Measurements from ENCODE around the gene CTU2. TPM values are rescaled to one million over a fixed set of nuclear protein-coding genes. Genes with fewer than 3 reads are reported as not detected.

The CTU2 gene
- total and polyA plus RNA-seq, 2 experiments from 2014 or later = 5.9 to 19.5 TPM

DNA sequence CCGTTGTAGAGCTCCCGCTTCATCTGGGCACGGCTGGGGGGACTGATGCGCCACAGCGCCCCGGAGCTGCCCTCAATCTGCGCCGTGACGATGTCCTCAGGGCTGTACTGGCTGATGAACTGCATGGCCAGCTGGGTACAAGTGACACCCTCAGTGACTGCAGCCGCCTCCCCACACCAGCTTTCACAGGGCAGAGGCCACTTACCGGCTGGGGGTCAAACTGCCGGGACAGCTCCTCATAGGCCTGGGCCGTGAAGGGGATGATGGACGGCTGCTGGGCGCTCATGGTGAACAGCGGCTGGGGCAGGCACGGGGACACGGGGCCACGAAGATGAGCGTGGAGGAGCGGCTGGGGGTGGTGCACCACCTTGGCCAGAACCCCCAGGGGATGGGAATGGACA is 10.3 kb downstream of the CTU2 start:
- no peaks in the 10 kb centered on the region for H3K36me3 ChIP-seq (replicated peaks; ENCODE audit: insufficient read depth, low read depth)

DNA sequence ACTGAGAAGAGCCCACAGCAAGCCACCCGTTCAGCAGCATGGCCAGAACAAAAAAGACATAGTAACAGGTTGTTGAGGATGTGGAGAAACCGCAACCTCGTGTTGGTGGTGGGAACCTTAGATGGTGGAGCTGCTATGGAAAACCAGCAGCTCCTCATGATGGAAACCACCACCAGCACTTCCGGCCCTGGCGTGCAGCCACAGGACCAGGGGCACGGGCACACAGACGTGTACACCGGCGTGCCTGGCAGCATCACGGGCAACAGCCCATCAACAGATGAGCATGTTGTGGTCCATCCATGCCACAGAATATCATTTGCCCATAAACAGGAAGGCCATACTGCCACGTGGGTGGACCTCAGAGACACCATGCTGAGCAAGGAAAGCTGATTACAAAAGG is 11.9 kb downstream of the CTU2 start:
- no peak overlapping the region for H3K27ac ChIP-seq
- no peaks in the 10 kb centered on the region for H3K27me3 ChIP-seq
- H3K4me3 ChIP-seq = no peak overlapping the region
- no peak overlapping the region for H2AFZ ChIP-seq
- no peaks in the 10 kb centered on the region for H3K36me3 ChIP-seq (replicated peaks; ENCODE audit: insufficient read depth, low read depth)
- no peaks in the 10 kb centered on the region for H3K4me1 ChIP-seq (ENCODE audit: insufficient read depth)
- no peak for DNase-seq (ENCODE audit: low spot score)
- TF ChIP-seq EZH2 (IDR thresholded peaks at IDR 0.05; ENCODE audit: borderline replicate concordance) (no peak), EZH2phosphoT487 (IDR thresholded peaks at IDR 0.05; ENCODE audit: low read depth, severe bottlenecking, unreplicated experiment) (no peak)
- TF ChIP-seq, protein P1, sequence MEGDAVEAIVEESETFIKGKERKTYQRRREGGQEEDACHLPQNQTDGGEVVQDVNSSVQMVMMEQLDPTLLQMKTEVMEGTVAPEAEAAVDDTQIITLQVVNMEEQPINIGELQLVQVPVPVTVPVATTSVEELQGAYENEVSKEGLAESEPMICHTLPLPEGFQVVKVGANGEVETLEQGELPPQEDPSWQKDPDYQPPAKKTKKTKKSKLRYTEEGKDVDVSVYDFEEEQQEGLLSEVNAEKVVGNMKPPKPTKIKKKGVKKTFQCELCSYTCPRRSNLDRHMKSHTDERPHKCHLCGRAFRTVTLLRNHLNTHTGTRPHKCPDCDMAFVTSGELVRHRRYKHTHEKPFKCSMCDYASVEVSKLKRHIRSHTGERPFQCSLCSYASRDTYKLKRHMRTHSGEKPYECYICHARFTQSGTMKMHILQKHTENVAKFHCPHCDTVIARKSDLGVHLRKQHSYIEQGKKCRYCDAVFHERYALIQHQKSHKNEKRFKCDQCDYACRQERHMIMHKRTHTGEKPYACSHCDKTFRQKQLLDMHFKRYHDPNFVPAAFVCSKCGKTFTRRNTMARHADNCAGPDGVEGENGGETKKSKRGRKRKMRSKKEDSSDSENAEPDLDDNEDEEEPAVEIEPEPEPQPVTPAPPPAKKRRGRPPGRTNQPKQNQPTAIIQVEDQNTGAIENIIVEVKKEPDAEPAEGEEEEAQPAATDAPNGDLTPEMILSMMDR (IDR thresholded peaks at IDR 0.05; ENCODE audit: poor library complexity) = no peak
- no peak overlapping the region for H3K4me2 ChIP-seq
- H3K9me3 ChIP-seq (ENCODE audit: low read depth) = no peaks in the 10 kb centered on the region
- no peaks in the 10 kb centered on the region for H3K9me2 ChIP-seq (replicated peaks; ENCODE audit: insufficient read depth)
- H4K20me1 ChIP-seq (ENCODE audit: insufficient read depth, poor library complexity, severe bottlenecking) = no peaks in the 10 kb centered on the region
- WGBS (ENCODE audit: low lambda C conversion rate, missing lambda C conversion rate) = 98% methylated on average over 11 of the region's 11 CpGs
- H3K79me2 ChIP-seq = no peaks in the 10 kb centered on the region

More for the DNA sequence above, 10.3 kb downstream of the CTU2 start:
- Histone ChIP-seq H2AFZ (no peak overlapping the region), H3K27ac (no peak overlapping the region), H3K9me2 (replicated peaks; ENCODE audit: insufficient read depth) (no peaks in the 10 kb centered on the region), H3K9me3 (ENCODE audit: low read depth) (no peaks in the 10 kb centered on the region), H3K27me3 (no peaks in the 10 kb centered on the region), H3K79me2 (no peaks in the 10 kb centered on the region), H3K4me1 (ENCODE audit: insufficient read depth) (no peaks in the 10 kb centered on the region), H3K4me3 (no peak overlapping the region), H3K4me2 (no peak overlapping the region), H4K20me1 (ENCODE audit: insufficient read depth, poor library complexity, severe bottlenecking) (no peaks in the 10 kb centered on the region)
- no peak for DNase-seq (ENCODE audit: low spot score)
- WGBS (ENCODE audit: low lambda C conversion rate, missing lambda C conversion rate) = over 99% methylated on average over 21 of the region's 21 CpGs
- TF ChIP-seq, protein P1 (IDR thresholded peaks at IDR 0.05; ENCODE audit: poor library complexity) = no peak
- TF ChIP-seq EZH2phosphoT487 (IDR thresholded peaks at IDR 0.05; ENCODE audit: low read depth, severe bottlenecking, unreplicated experiment) (no peak), EZH2 (IDR thresholded peaks at IDR 0.05; ENCODE audit: borderline replicate concordance) (no peak)

GRCh38 chr16:88719267-88719932 is 13.1 kb downstream of the CTU2 start:
- Histone ChIP-seq H3K36me3 (replicated peaks; ENCODE audit: insufficient read depth, low read depth) (no peaks in the 10 kb centered on the region), H3K9me3 (ENCODE audit: low read depth) (no peaks in the 10 kb centered on the region), H3K27me3 (no peaks in the 10 kb centered on the region), H4K20me1 (ENCODE audit: insufficient read depth, poor library complexity, severe bottlenecking) (no peaks in the 10 kb centered on the region), H3K27ac (no peak overlapping the region), H3K4me1 (ENCODE audit: insufficient read depth) (no peaks in the 10 kb centered on the region), H3K9me2 (replicated peaks; ENCODE audit: insufficient read depth) (no peaks in the 10 kb centered on the region), H2AFZ (no peak overlapping the region), H3K4me3 (no peak overlapping the region), H3K4me2 (no peak overlapping the region), H3K79me2 (no peaks in the 10 kb centered on the region)
- 94% methylated on average over 22 of the region's 29 CpGs for WGBS (ENCODE audit: low lambda C conversion rate, missing lambda C conversion rate)
- TF ChIP-seq EZH2phosphoT487 (IDR thresholded peaks at IDR 0.05; ENCODE audit: low read depth, severe bottlenecking, unreplicated experiment) = no peak
- TF ChIP-seq EZH2 (IDR thresholded peaks at IDR 0.05; ENCODE audit: borderline replicate concordance) = no peak
- TF ChIP-seq, protein P1 (IDR thresholded peaks at IDR 0.05; ENCODE audit: poor library complexity) = no peak
- DNase-seq (ENCODE audit: low spot score) = no peak

All from hepatocyte (in vitro differentiated cells).